C4-2B (cell line): Measurements from ENCODE around the gene DNAH9.

Experiments used
- ZFX ChIP-seq: fragments of 450-650 bp; IDR thresholded peaks from 2 replicates; pipeline ENCODE4 v1.6.1; 2017
- TF ChIP-seq, protein P1 (sequence below): fragments of 450-650 bp; conservative IDR thresholded peaks from 2 replicates; pipeline ENCODE4 v1.5.1; 2017; ENCODE audit warnings: mild to moderate bottlenecking

DNA sequence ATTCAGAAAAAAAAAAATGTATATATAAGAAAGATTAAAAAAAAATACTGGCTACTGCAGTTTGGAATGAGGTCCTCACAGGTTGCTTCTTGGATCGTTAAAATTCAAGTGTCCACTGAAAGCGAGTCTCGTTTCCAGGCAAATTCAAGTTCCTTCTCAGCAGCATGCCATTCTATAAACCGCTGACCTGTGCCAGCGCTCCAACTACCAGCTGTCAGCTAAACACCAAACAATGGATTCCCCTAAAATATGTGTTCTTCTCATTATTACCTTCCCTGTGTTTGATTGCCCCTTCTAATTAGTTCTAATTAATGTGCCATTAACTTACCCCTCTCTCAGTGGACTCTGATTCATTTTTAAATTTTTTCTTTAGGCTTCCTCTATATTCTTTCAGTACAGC lies 92.4 kb downstream of the DNAH9 start:
- TF ChIP-seq, protein P1, sequence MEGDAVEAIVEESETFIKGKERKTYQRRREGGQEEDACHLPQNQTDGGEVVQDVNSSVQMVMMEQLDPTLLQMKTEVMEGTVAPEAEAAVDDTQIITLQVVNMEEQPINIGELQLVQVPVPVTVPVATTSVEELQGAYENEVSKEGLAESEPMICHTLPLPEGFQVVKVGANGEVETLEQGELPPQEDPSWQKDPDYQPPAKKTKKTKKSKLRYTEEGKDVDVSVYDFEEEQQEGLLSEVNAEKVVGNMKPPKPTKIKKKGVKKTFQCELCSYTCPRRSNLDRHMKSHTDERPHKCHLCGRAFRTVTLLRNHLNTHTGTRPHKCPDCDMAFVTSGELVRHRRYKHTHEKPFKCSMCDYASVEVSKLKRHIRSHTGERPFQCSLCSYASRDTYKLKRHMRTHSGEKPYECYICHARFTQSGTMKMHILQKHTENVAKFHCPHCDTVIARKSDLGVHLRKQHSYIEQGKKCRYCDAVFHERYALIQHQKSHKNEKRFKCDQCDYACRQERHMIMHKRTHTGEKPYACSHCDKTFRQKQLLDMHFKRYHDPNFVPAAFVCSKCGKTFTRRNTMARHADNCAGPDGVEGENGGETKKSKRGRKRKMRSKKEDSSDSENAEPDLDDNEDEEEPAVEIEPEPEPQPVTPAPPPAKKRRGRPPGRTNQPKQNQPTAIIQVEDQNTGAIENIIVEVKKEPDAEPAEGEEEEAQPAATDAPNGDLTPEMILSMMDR, result no peak
- no peak for TF ChIP-seq ZFX
